Measurements from ENCODE around the gene RPL28.

GRCh38 chr19:55441692-55442321 lies 56.1 kb downstream of the RPL28 start:
- TF ChIP-seq POLR2AphosphoS5 (IDR thresholded peaks at IDR 0.05; ENCODE audit: low read depth) (no peak), CTCF (IDR thresholded peaks at IDR 0.05; ENCODE audit: insufficient read depth, low read length) (no peak), GABPA (IDR thresholded peaks at IDR 0.05; ENCODE audit: low read depth) (no peak)
